ENCODE results near the gene MTHFD1L. TPM values are rescaled to one million over a fixed set of nuclear protein-coding genes. Genes with fewer than 3 reads are reported as not detected.
A peak's percentile ranks its signal among the peaks of the same experiment; 100 is the strongest.

The MTHFD1L gene
- total RNA-seq, 3 donors from 2014 or later (not counting 1 experiment from before 2014, with no cell fraction given), result 3.8 to 4.5 (median 4.3) TPM

GRCh38 chr6:150895928-150896632 lies 30.6 kb downstream of the MTHFD1L start:
- Mint-ChIP-seq H3K4me1 (peaks cover 23 to 25% of the 10 kb centered on the region in 2 donors), H3K4me3 (no peak overlapping the region), H3K36me3 (no peaks in the 10 kb centered on the region), H3K27ac (peak overlapping the region in 1 of 2 donors; percentile 63), H3K27me3 (ENCODE audit: low read depth in 2 of 2) (no peaks in the 10 kb centered on the region), H3K9me3 (no peaks in the 10 kb centered on the region)
- no peaks in the 10 kb centered on the region for H3K36me3 ChIP-seq (ENCODE audit: control insufficient read depth, insufficient read depth, low read length)
- DNase-seq, result no peak
- ATAC-seq, result peak in 2 of 3 donors; percentile 21 to 48
- peaks cover 18% of the 10 kb centered on the region for H3K4me1 ChIP-seq (ENCODE audit: control insufficient read depth, insufficient read depth, low read length)
- intact Hi-C loops (cut with micrococcal nuclease), result no loop called here
- no peak overlapping the region for H3K27ac ChIP-seq (ENCODE audit: low read length)
- H3K9me3 ChIP-seq (ENCODE audit: control insufficient read depth, insufficient read depth, low read length), result no peaks in the 10 kb centered on the region
- no peak overlapping the region for H3K4me3 ChIP-seq (ENCODE audit: low read length)
- no peaks in the 10 kb centered on the region for H3K27me3 ChIP-seq (ENCODE audit: control insufficient read depth, insufficient read depth, low read length)
- no peak for TF ChIP-seq CTCF (IDR thresholded peaks at IDR 0.05)
- 68% methylated on average over 3 of the region's 4 CpGs for WGBS (ENCODE audit: insufficient coverage)

DNA sequence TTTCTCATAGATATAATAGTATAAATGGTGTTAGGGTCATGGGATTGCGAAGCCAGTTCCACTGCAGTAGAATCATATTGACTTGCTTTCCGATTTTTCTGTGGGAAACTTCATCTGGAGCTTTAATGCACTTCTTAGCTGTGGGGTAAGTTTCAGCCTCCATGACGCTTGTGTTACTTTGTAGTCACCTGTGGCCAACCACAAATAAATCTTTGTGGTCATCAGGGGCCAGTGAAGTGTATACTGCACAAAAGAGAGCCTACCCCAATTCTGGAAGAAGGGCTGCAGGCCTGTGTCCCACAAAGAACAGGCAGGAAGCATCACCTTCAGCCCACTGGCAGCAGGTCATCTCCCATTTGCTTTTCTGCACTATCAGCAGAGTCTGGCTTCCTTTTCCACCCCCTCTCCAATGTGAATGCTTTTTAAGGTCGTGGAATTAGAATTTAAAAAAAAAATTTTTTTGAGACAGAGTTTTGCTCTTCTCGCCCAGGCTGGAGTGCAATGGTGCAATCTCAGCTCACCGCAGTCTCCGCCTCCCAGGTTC lies 32.0 kb downstream of the MTHFD1L start:
- no peak for TF ChIP-seq CTCF (IDR thresholded peaks at IDR 0.05)
- WGBS (ENCODE audit: insufficient coverage), result 71% methylated on average over 7 of the region's 7 CpGs
- Mint-ChIP-seq H3K4me1 (peaks cover 23 to 25% of the 10 kb centered on the region in 2 donors), H3K36me3 (no peaks in the 10 kb centered on the region), H3K9me3 (no peaks in the 10 kb centered on the region), H3K27ac (no peak overlapping the region), H3K4me3 (no peak overlapping the region), H3K27me3 (ENCODE audit: low read depth in 2 of 2) (no peaks in the 10 kb centered on the region)
- H3K4me1 ChIP-seq (ENCODE audit: control insufficient read depth, insufficient read depth, low read length), result peaks cover 18% of the 10 kb centered on the region
- DNase-seq, result no peak
- intact Hi-C loops (cut with micrococcal nuclease), result no loop called here
- ATAC-seq, result no peak
- no peaks in the 10 kb centered on the region for H3K36me3 ChIP-seq (ENCODE audit: control insufficient read depth, insufficient read depth, low read length)
- no peak overlapping the region for H3K27ac ChIP-seq (ENCODE audit: low read length)
- no peak overlapping the region for H3K4me3 ChIP-seq (ENCODE audit: low read length)
- H3K9me3 ChIP-seq (ENCODE audit: control insufficient read depth, insufficient read depth, low read length), result no peaks in the 10 kb centered on the region
- H3K27me3 ChIP-seq (ENCODE audit: control insufficient read depth, insufficient read depth, low read length), result no peaks in the 10 kb centered on the region

DNA sequence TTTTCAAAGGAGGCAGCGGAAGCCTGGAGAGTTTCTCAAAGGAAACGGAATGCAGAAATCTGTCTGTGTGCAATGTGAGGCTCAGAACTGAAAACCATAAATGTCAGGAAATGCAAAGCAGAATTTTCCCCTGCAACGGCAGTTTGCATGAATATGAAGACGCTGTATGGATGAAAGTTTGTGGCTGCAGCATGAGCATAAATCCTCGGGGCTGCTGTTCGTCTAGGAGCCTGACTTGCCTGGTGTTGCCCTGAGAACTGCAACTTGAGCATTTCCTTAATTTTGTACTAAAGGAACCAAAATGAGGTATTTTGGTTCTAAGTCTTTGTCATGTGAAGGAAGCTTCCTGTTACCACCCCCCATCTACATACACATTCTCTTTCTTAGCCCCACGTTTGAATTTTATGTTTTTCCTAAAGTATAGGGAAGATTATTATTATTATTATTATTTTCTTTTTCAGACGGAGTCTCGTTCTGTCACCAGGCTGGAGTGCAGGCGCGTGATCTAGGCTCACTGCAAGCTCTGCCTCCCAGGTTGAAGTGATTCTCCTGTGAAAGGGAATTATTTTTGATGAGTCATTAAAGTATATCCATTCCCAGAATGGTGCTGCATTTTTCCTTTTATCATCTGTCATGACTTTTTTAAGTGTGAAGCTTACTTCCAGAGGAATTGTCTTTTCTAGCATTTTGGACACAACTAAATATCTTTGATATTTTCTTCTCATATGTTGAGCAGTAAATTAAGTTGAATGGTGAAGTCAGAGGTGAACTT lies 33.1 kb downstream of the MTHFD1L start:
- 65% methylated on average over 6 of the region's 11 CpGs for WGBS (ENCODE audit: insufficient coverage)

More for the DNA sequence above, 33.1 kb downstream of the MTHFD1L start:
- Histone ChIP-seq H3K4me1 (ENCODE audit: control insufficient read depth, insufficient read depth, low read length) (peaks cover 18% of the 10 kb centered on the region), H3K27ac (ENCODE audit: low read length) (no peak overlapping the region), H3K27me3 (ENCODE audit: control insufficient read depth, insufficient read depth, low read length) (no peaks in the 10 kb centered on the region), H3K4me3 (ENCODE audit: low read length) (no peak overlapping the region), H3K9me3 (ENCODE audit: control insufficient read depth, insufficient read depth, low read length) (no peaks in the 10 kb centered on the region), H3K36me3 (ENCODE audit: control insufficient read depth, insufficient read depth, low read length) (no peaks in the 10 kb centered on the region)
- ATAC-seq (no peak), DNase-seq (no peak)
- H3K27ac Mint-ChIP-seq, result no peak overlapping the region
- no peaks in the 10 kb centered on the region for H3K9me3 Mint-ChIP-seq
- H3K4me1 Mint-ChIP-seq, result peaks cover 23 to 25% of the 10 kb centered on the region in 2 donors
- intact Hi-C loops (cut with micrococcal nuclease), result no loop called here
- no peak overlapping the region for H3K4me3 Mint-ChIP-seq
- no peak for TF ChIP-seq CTCF (IDR thresholded peaks at IDR 0.05)
- no peaks in the 10 kb centered on the region for H3K36me3 Mint-ChIP-seq
- H3K27me3 Mint-ChIP-seq (ENCODE audit: low read depth in 2 of 2), result no peaks in the 10 kb centered on the region
